OCI-LY1 (cell line): ENCODE data around the gene IL18.

ENCODE experiments used
- CTCF ChIP-seq: fragments of 200-600 bp; sonication (generic), shearing (Covaris generic); IDR thresholded peaks from 2 replicates; pipeline ENCODE4 v1.5.1; 2017; ENCODE audit warnings: mild to moderate bottlenecking, antibody characterized with exemption, low read length, moderate library complexity, mixed read lengths
- EZH2 ChIP-seq: fragments of 200-600 bp; sonication (generic), shearing (Covaris generic); IDR thresholded peaks from 2 replicates; pipeline ENCODE4 v1.8.0; 2017; ENCODE audit warnings: borderline replicate concordance, mixed run types, mild to moderate bottlenecking, antibody characterized with exemption, low read length, moderate library complexity, mixed read lengths

GRCh38 chr11:112174789-112175598 lies 11.1 kb upstream of the IL18 start, which contains the start of gene BCO2:
- TF ChIP-seq EZH2 (no peak), CTCF (peak; percentile 98)
